ENCODE results near the gene ADCY4.

ADCY4 gene

DNA sequence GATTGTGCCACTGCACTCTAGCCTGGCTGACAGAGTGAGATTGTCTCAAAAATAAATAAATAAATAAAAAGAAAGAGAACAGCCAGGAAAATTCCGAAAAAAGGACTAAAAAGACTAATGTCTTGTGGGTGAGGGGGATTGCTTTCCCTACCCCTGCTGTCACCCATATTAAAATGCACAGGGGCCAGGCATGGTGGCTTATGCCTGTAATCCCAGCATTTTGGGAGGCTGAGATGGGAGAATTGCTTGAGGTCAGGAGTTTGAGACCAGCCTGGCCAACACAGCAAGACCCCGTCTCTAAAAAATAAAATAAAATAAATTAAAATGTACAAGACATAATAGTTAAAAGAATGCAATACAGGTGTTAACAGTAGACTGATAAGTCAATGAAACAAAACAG, 41.3 kb downstream of the ADCY4 start:
- Histone ChIP-seq H3K27ac (no peak overlapping the region), H3K4me3 (no peak overlapping the region)
- no peak for TF ChIP-seq CTCF (IDR thresholded peaks at IDR 0.05)
- DNase-seq (ENCODE audit: low spot score) = no peak

- no peak for TF ChIP-seq CTCF (IDR thresholded peaks at IDR 0.05)
- no peak overlapping the region for H3K4me3 ChIP-seq
- DNase-seq (ENCODE audit: low spot score) = no peak
- H3K27ac ChIP-seq = no peak overlapping the region
These were observed 42.6 kb downstream of the ADCY4 start for GRCh38 chr14:24292118-24292807.

GRCh38 chr14:24291446-24292117, 43.3 kb downstream of the ADCY4 start:
- TF ChIP-seq CTCF (IDR thresholded peaks at IDR 0.05) = no peak
- Histone ChIP-seq H3K4me3 (no peak overlapping the region), H3K27ac (no peak overlapping the region)
- no peak for DNase-seq (ENCODE audit: low spot score)

DNA sequence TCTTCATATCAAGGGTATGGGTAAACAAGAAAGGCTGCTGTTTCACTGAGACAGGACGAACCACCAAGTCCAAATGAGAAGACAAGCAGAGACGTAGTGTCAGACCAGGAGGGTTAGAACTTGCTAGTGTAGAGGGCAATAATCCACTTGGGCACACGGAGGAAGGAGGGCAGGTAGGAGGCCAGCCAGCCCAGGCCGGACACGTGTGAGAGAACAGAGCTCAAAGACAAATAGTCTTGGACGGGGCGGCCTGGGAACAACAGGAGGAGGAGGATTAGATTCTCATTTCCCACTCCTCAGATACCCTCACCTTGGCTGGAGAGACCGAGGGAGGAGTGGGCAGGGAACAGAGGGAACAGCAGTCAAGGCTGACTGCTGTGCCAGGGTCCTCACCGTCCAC, 44.1 kb downstream of the ADCY4 start:
- Histone ChIP-seq H3K27ac (no peak overlapping the region), H3K4me3 (no peak overlapping the region)
- DNase-seq (ENCODE audit: low spot score) = no peak
- no peak for TF ChIP-seq CTCF (IDR thresholded peaks at IDR 0.05)

DNA sequence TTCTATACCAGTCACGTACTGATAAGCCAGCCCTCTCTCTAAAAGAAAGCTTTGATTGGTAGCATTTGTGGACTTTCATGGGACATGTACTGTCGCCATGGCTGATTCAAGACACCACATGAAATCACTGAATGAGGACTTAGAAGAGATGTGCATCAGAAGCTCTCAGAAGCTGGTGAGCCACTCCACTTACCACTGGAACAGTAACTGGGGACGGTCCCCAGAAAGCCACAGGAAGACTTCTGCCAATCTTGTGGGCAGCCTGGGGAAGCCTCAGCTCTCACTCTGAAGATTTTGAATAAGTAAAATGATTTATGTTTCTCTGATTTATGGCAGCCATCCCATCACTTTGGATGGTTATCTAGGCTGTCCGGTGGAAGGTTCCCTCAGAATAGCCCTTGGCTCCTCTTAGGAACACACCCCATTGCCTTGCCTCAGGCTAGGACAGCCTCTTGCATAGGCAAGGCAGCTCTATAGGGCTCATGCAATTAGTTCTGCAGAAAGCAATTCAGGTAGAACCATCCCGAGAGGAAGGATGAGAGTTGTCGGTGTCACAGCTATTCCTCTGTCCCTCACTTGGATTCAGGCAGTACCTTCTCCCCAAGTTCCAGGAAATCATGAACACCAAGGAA, 45.1 kb downstream of the ADCY4 start:
- Histone ChIP-seq H3K27ac (no peak overlapping the region), H3K4me3 (no peak overlapping the region)
- no peak for DNase-seq (ENCODE audit: low spot score)
- TF ChIP-seq CTCF (IDR thresholded peaks at IDR 0.05) = no peak

- no peak overlapping the region for H3K4me3 ChIP-seq
- no peak for DNase-seq (ENCODE audit: low spot score)
- no peak overlapping the region for H3K27ac ChIP-seq
- TF ChIP-seq CTCF (IDR thresholded peaks at IDR 0.05) = no peak
These were observed 47.9 kb downstream of the ADCY4 start for GRCh38 chr14:24286996-24287395.

Data from coronary artery (tissue), 2 donors.